PFSK-1 (cell line): Measurements from ENCODE around the gene SEC24D.

Source experiments
- POLR2AphosphoS5 ChIP-seq: IDR thresholded peaks from 2 replicates; pipeline ENCODE4 v1.6.1; 2012; ENCODE audit warnings: low read depth, mild to moderate bottlenecking, control low read depth, low read length, moderate library complexity
- SIN3A ChIP-seq: IDR thresholded peaks from 2 replicates; pipeline ENCODE4 v1.6.1; 2012; ENCODE audit warnings: mild to moderate bottlenecking, low read length, moderate library complexity, borderline replicate concordance; ENCODE audit not compliant: insufficient read depth
- TAF1 ChIP-seq: IDR thresholded peaks from 2 replicates; pipeline ENCODE4 v1.6.1; 2012; ENCODE audit warnings: low read length, control low read depth, borderline replicate concordance; ENCODE audit not compliant: insufficient read depth

- TF ChIP-seq SIN3A (no peak), POLR2AphosphoS5 (no peak), TAF1 (no peak)
Observed at GRCh38 chr4:118776157-118776954, 59.6 kb downstream of the SEC24D start.
